Skin epidermis (tissue), 12 donors: Measurements from ENCODE around the gene CCR5AS.
A peak's percentile ranks its signal among the peaks of the same experiment; 100 is the strongest.
"Not testable (repeated sequence)": the region's sequence is repeated elsewhere in the genome, so short reads cannot be mapped to it uniquely, and the experiment has no call there.

Source experiments
- H3K27ac ChIP-seq, 21 experiments: fragments of 200-600 bp; sonication (generic) in 11 of 21; one replicate each; pipeline ENCODE4 v1.5.0; 2020; ENCODE audit warnings: mild to moderate bottlenecking in 3 of 21, inconsistent platforms in 2 of 21, moderate library complexity in 2 of 21
- H3K4me3 ChIP-seq, 7 experiments: fragments of 200-600 bp; sonication (generic) in 2 of 7; one replicate each; pipeline ENCODE4 v1.5.0; 2020; ENCODE audit warnings: inconsistent platforms in 2 of 7, mild to moderate bottlenecking in 2 of 7, moderate library complexity in 1 of 7

CCR5AS gene

DNA sequence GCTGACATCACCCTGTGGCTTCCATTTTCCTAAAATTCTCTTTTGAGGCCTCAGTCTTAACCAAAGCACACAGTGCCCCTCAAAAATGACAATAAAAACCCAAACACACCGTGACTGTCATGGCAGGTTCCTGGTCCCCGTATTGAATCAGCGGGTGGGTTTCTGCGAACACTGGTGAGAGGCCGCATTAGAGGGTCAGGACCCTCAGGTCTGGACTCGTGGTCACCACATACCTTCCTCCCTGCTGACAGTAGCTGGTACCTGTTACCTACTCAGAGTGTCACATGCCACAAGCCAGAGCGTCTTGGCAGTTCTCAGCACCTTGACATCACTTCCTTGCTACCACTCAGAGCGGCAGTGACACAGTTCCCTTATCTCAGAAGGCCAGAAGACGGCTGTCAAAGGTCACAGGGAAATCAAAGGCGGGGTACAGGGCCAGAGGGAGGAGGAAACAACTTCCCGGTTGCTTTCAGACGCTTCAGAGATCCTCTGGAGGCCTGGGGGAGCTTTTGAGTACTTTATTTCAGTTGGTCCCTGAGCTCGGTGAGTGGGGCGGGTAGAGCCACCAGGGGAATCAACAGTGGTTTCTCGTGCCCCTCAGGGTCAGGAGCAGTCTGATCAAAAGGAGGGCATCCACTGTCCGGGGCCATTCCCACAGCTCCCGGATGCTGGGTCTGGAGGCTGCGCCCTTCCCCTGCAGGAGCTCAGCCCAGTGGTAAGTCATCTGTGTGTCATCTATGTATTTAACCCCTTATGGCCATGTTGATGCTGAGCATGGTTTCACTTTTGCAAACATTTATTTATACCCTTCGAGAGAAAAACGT lies at the start of gene CCR5AS, which contains the start of gene CCRL2:
Gene CCR5AS (minus strand): TSS at position 279 of the 824 bp plus-strand sequence.
Gene CCRL2 (plus strand): TSS at position 472 of the 824 bp plus-strand sequence. CDS start 821 bp downstream, outside the sequence.
- peak within 1 kb of the TSS; percentile 4 to 25 (median 21) for H3K4me3 ChIP-seq
- peak within 1 kb of the TSS in 20 of 21 experiments; percentile 37 to 94 (median 72) for H3K27ac ChIP-seq

- H3K27ac ChIP-seq: no peak overlapping the region
- H3K4me3 ChIP-seq: no peak overlapping the region
These were observed 49.3 kb upstream of the CCR5AS start for GRCh38 chr3:46456118-46456517.

- Histone ChIP-seq H3K4me3 (no peak overlapping the region), H3K27ac (no peak overlapping the region)
These were observed 48.6 kb upstream of the CCR5AS start for GRCh38 chr3:46455231-46456115.

DNA sequence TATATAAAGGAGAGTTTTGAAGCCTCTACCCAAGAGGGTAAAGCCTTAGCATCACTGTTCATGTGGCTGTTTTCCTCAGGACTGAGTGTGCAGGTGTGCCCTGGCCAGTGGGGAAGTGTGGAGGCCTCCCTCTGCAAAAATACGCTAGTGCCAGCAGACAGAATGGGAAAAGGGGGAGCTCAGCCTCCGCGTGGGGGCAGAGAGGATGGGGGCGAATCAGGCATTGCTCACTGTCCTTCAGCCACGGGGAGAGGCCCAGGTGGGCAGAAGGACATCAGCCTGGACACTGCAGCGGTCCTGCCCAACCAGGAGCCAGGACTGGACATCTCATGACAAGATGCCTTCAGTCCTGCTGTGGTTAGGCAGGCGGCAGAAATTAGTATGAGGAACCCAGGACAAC lies 47.7 kb upstream of the CCR5AS start:
- H3K4me3 ChIP-seq: no peak overlapping the region
- H3K27ac ChIP-seq: no peak overlapping the region

DNA sequence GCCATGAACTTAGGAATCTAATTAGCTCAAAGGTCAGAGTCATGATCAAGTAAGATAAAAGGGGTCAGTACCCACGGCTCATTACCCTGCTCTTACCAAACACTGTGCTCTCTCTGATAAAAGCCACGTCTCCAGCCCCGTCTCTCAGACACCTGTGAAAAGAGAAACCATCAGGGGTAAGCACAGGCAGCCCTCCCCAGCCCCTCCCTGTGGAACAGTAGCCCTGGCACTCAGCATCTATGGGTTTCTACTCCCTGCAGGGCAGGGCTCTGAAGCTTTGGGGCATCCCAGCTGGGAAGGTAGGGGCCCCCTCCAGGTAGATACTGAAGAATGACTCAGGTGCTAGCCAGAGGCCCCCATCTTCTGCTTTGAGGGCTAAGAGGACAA lies 47.3 kb upstream of the CCR5AS start:
- Histone ChIP-seq H3K27ac (no peak overlapping the region), H3K4me3 (no peak overlapping the region)

GRCh38 chr3:46453526-46454208 lies 46.8 kb upstream of the CCR5AS start:
- Histone ChIP-seq H3K4me3 (no peak overlapping the region), H3K27ac (no peak overlapping the region)

DNA sequence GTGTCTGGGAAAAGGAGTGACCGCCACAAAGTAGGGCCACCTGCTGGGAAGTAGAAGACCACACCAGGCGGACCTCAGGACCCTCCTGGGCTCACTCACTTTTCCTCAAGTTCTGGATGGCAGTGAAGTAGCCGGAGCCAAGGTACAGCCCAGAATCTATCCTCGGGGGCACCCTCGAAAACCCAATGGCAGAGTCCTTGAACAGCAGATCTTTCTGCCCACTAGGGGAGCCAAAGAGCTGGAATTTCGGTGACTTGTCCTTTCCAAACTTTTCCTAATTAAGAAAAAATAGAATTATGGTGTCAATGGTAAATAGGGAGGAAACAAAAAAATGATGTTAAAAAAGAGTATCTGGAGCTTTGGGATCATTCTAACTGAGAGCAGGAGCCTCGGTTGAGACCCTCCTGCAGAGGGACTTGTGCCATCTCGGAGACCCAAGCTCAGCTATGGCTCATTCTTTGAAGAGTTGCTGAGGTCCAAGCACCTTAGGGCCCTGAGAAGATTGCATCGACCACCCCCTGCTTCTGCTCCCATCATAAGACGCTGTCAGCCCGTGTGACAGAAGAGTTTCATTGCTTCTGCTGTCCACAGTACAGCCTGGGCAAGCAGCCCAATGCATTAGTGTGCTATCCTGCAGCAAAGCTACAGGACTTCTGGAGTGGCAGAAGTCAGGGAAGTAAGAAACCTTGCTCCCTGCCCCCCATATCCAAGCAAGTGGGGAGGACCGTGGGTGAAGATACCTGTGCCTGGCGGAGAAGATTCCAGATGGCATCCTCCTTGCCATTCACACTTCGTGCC lies 43.1 kb upstream of the CCR5AS start:
- no peak overlapping the region for H3K4me3 ChIP-seq
- no peak overlapping the region for H3K27ac ChIP-seq

- Histone ChIP-seq H3K27ac (no peak overlapping the region), H3K4me3 (no peak overlapping the region)
These were observed 41.9 kb upstream of the CCR5AS start for GRCh38 chr3:46448721-46449120.

GRCh38 chr3:46447228-46447985 lies 40.5 kb upstream of the CCR5AS start:
- H3K27ac ChIP-seq: no peak overlapping the region
- H3K4me3 ChIP-seq: no peak overlapping the region

DNA sequence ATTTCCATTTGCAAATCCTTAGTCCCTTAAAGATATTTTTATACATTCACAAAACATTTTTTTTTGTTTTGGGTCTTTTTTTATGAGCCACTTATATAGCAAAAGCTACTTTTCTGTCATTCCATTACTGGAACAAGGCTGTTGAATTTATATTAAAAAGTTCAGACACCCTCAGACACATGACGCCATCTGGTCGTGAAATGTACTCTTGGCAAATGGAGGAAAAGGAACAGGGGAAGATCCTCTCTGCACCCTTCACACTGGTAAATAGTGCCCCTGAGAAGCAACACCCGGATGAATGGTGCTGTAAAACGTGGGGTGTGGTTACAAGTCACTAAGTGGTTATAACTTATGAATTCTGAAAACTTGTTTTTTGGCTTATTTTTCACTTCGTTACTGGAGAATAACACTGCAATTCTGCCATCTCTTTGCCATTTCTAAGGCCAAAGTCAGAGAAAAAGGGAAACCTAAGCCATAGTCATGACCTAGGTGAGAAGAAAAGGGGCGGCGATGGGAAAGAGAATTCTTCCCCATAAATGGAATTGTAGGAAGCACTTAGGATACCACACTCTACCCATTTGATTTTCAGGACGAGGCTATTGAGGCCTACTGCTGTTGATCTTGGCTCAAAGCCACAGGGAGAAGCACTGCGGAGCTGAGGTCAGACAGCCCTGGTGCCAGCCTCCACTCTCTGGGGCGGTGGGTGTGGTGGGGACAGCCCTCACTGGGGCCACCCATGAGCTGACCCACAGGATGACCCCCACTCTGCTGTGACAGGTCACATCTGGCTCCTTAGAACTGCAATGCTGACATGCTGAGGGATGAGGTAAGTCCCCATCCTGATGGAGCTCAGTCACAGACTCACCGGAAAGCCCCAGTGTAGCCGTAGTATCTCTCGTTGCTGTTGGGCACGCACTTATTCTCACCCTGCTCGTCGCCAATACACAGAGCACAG lies 36.0 kb upstream of the CCR5AS start:
- Histone ChIP-seq H3K27ac (no peak overlapping the region), H3K4me3 (no peak overlapping the region)

GRCh38 chr3:46440531-46441294 lies 33.8 kb upstream of the CCR5AS start:
- Histone ChIP-seq H3K27ac (peak overlapping the region in 2 of 21 experiments; percentile 7 to 23), H3K4me3 (no peak overlapping the region)

- H3K27ac ChIP-seq: no peak overlapping the region
- no peak overlapping the region for H3K4me3 ChIP-seq
These were observed 32.0 kb upstream of the CCR5AS start for GRCh38 chr3:46438831-46439230.

GRCh38 chr3:46435081-46435726 lies 28.3 kb upstream of the CCR5AS start:
- H3K4me3 ChIP-seq: no peak overlapping the region
- no peak overlapping the region for H3K27ac ChIP-seq

GRCh38 chr3:46433841-46434240 lies 27.0 kb upstream of the CCR5AS start:
- H3K4me3 ChIP-seq: no peak overlapping the region
- no peak overlapping the region for H3K27ac ChIP-seq

- not testable (repeated sequence) for H3K4me3 ChIP-seq, H3K27ac ChIP-seq
These were observed 26.3 kb upstream of the CCR5AS start for GRCh38 chr3:46433118-46433517.

DNA sequence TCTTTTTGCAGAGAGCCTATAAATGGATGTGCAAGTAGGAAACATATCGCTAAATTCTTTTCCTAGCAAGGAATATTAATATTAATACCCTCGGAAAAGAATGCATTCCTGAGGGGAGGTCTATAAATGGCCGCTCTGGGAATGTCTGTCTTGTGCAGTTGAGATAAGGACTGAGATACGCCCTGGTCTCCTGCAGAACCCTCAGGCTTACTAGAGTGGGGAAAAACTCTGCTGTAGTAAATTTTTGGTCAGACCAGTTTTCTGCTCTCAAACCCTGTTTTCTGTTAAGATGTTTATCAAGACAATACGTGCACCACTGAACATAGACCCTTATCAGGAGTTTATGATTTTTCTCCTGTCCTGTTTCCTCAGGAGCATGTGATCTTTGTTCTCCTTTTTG lies 25.0 kb upstream of the CCR5AS start:
- H3K4me3 ChIP-seq, H3K27ac ChIP-seq: not testable (repeated sequence)
